Left cardiac atrium (tissue), 4 donors: Measurements from ENCODE around the gene KCNG3. TPM values are rescaled to one million over a fixed set of nuclear protein-coding genes. Genes with fewer than 3 reads are reported as not detected.

Experiments used
- ATAC-seq, 2 donors: fragments of 200-7000 bp; cut with Tn5 transposase; one replicate each; pipeline ENCODE4 v1.9.1; 2020; ENCODE audit warnings: mild to moderate bottlenecking in 2 of 2, moderate library complexity in 2 of 2
- DNase-seq: peaks from one replicate; pipeline ENCODE4 v3.0.0-alpha.2; 2020
- intact Hi-C, 2 donors: fragments of 100-400 bp; cut with DNase I; formaldehyde crosslinking; loops; one replicate each; pipeline versions ENCODE4 v1.14.1 to v1.15.1; 2022 to 2023
- total RNA-seq, 2 donors: library from RNA; stranded (reverse); fragmentation: NEBNext Ultra II Directional; extraction: Animal tissue kit (Norgen Biotek cat#: 25700); gene quantifications; one replicate each; pipeline ENCODE4 v1.2.1, GENCODE V29; 2021
- donor health status: DM: no; HTN: yes; CAD: no.
- donor health status: DM: no; HTN: yes; CAD: no; lungs with severe emphysema.
- donor health status: DM: yes; HTN: yes; CAD: no.
- donor health status: Dilated cardiomyopathy.

Gene KCNG3
- total RNA-seq, 2 donors from 2014 or later, result not detected

GRCh38 chr2:42492691-42493467 lies 903 bp downstream of the KCNG3 start:
- intact Hi-C loops, result no loop called here
- ATAC-seq (no peak), DNase-seq (peak; percentile 22)

GRCh38 chr2:42488297-42488696 lies 5.5 kb downstream of the KCNG3 start:
- DNase-seq (no peak), ATAC-seq (no peak)
- intact Hi-C loops, result no loop called here

- intact Hi-C loops, result no loop called here
- no peak for DNase-seq
- ATAC-seq, result no peak
Observed at GRCh38 chr2:42486145-42486906, 7.5 kb downstream of the KCNG3 start.

- DNase-seq, result no peak
- intact Hi-C loops, result no loop called here
- no peak for ATAC-seq
Observed at GRCh38 chr2:42480402-42480801, 13.4 kb downstream of the KCNG3 start.

GRCh38 chr2:42474765-42475454 lies 18.9 kb downstream of the KCNG3 start:
- intact Hi-C loops, result no loop called here
- no peak for DNase-seq
- no peak for ATAC-seq

- no peak for ATAC-seq
- intact Hi-C loops, result no loop called here
- DNase-seq, result no peak
Observed at GRCh38 chr2:42470706-42471105, 23.1 kb downstream of the KCNG3 start.

GRCh38 chr2:42464631-42465030 lies 29.2 kb downstream of the KCNG3 start:
- no peak for DNase-seq
- ATAC-seq, result no peak
- intact Hi-C loops, result no loop called here

- intact Hi-C loops, result no loop called here
- no peak for ATAC-seq
- DNase-seq, result no peak
Observed at GRCh38 chr2:42463570-42463969, 30.2 kb downstream of the KCNG3 start.

GRCh38 chr2:42459296-42459695 lies 34.5 kb downstream of the KCNG3 start:
- DNase-seq, result no peak
- no peak for ATAC-seq
- intact Hi-C loops, result no loop called here

GRCh38 chr2:42458396-42458795 lies 35.4 kb downstream of the KCNG3 start:
- DNase-seq (no peak), ATAC-seq (no peak)
- intact Hi-C loops, result no loop called here

GRCh38 chr2:42457011-42457410 lies 36.8 kb downstream of the KCNG3 start:
- DNase-seq, result no peak
- no peak for ATAC-seq
- intact Hi-C loops, result no loop called here

GRCh38 chr2:42456126-42456839 lies 37.5 kb downstream of the KCNG3 start:
- intact Hi-C loops, result no loop called here
- no peak for DNase-seq

GRCh38 chr2:42452545-42452944 lies 41.2 kb downstream of the KCNG3 start:
- no peak for ATAC-seq
- no peak for DNase-seq
- intact Hi-C loops, result no loop called here

More at GRCh38 chr2:42456126-42456839, 37.5 kb downstream of the KCNG3 start:
- no peak for ATAC-seq

- intact Hi-C loops, result no loop called here
- ATAC-seq, result no peak
- no peak for DNase-seq
Observed at GRCh38 chr2:42450136-42450535, 43.6 kb downstream of the KCNG3 start.

GRCh38 chr2:42449163-42450087 lies 44.4 kb downstream of the KCNG3 start:
- intact Hi-C loops, result no loop called here
- ATAC-seq (no peak), DNase-seq (no peak)

GRCh38 chr2:42448163-42448562 lies 45.6 kb downstream of the KCNG3 start:
- ATAC-seq, result no peak
- DNase-seq, result no peak
- intact Hi-C loops, result no loop called here

- no peak for ATAC-seq
- intact Hi-C loops, result no loop called here
- no peak for DNase-seq
Observed at GRCh38 chr2:42446503-42447271, 47.1 kb downstream of the KCNG3 start.
